ENCODE results near the gene MTHFD2.
"Not testable (repeated sequence)": the region's sequence is repeated elsewhere in the genome, so short reads cannot be mapped to it uniquely, and the experiment has no call there.

Gene MTHFD2

GRCh38 chr2:74227646-74228045, 29.2 kb downstream of the MTHFD2 start:
- DNase-seq (ENCODE audit: low read depth in 2 of 3, low spot score in 2 of 3) = no peak

- DNase-seq (ENCODE audit: low read depth in 2 of 3, low spot score in 2 of 3) = no peak
Measured at GRCh38 chr2:74228772-74229171, 30.4 kb downstream of the MTHFD2 start.

DNA sequence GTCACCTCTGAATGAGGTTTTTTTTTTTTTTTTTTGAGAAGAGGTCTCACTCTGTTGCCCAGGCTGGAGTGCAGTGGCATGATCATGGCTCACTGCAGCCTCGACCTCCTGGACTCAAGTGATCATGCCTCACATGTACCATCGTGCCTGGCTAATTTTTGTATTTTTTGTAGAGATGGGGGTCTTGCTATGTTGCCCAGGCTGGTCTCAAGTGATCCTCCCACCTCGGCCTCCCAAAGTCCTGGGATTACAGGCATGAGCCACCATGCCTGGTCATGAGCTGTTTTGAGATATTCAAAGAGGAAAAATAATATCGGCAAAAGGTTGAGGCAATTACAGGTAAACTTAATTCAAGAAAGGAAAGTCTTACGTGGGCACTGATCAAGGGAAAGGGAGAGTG, 31.4 kb downstream of the MTHFD2 start:
- DNase-seq (ENCODE audit: low read depth in 2 of 3, low spot score in 2 of 3) = not testable (repeated sequence)

- no peak for DNase-seq (ENCODE audit: low read depth in 2 of 3, low spot score in 2 of 3)
Measured at GRCh38 chr2:74232426-74232825, 34.0 kb downstream of the MTHFD2 start.

DNA sequence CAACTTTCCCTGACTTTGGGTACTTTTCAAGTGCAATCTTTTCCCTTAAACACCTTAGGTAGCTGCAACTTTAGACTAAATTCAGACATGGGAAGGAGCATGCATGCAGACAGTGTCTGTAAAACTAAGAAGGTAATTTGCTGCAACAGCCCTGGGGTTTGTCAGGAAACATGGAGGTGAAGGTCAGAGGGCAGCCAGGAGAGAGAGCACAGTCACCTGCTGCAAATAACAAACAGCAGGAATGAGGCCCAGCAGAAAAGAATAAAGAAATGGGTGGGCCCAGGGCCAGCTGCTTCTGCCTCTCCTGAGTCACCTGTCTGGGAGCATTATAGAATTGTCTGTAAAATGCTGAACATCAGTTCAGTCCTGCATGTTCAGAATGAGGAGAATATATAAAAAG, 35.2 kb downstream of the MTHFD2 start:
- DNase-seq (ENCODE audit: low read depth in 2 of 3, low spot score in 2 of 3) = no peak

- DNase-seq (ENCODE audit: low read depth in 2 of 3, low spot score in 2 of 3) = no peak
Measured at GRCh38 chr2:74235041-74235440, 36.6 kb downstream of the MTHFD2 start.

DNA sequence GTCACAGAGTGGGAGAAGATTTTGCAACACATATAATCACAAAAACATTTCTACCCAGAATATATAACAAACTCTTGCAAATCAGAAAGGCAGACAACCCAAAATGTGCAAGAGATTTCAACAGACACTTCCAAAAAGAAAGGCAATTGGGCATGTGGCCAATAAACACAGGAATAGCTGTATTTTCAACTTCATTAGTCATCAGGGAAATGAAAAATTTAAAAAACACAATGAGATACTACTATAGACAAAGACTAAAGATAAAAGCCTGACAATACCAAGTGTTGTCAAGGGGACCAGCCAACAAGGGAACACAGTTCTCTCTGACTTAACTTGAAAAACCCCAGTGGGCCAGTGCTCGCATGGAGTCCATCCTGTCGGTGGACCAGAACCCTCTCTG, 40.5 kb downstream of the MTHFD2 start:
- no peak for DNase-seq (ENCODE audit: low read depth in 2 of 3, low spot score in 2 of 3)

DNA sequence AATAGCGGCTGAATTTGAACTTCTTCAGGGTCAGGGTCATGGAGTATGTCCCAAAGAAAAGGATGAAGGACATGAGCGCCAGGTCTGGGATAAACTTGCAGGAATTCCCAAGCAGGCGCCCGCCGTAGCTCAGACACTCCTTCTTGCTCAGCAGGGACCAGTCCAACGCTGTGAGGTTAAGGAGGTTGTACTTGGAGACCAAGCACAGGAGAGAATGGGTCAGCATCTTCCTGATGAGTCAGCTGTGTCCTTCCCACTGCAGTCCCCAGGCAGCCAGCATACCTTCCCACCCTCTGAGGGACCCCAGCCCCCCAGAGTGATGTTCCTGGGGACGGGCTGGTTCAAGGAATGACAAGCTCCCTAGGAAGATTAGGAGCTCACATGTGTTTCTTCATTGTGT, 40.9 kb downstream of the MTHFD2 start:
- no peak for DNase-seq (ENCODE audit: low read depth in 2 of 3, low spot score in 2 of 3)

DNA sequence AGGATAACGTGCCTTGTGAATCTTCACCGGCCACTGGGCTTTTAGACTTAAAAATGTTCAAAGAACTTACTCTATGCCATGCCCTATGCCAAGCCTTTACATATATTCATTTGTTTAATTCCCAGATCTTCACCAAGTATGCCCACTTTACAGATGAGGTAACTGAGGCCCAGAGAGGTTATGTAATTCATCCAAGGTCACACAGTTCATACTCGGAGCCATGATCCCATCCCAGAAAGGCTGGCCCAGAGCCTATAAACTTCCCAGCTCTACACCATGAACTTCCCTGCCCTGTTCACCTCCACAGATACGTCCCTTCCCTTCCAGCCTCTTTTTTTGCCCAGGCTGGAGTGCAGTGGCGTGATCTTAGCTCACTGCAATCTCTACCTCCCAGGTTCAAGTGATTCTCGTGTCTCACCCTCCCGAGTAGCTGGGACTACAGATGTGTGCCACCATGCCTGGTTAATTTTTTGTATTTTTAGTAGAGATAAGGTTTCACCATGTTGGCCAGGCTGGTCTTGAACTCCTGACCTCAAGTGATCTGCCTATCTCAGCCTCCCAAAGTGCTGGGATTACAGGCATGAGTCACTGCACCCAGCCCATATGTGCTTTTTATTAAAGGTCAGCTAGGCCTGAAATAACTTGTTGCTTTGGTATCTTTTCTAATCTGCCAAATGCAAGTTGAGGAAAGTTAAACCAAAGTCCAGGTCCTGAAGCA, 44.1 kb downstream of the MTHFD2 start:
- no peak for DNase-seq (ENCODE audit: low read depth in 2 of 3, low spot score in 2 of 3)

DNA sequence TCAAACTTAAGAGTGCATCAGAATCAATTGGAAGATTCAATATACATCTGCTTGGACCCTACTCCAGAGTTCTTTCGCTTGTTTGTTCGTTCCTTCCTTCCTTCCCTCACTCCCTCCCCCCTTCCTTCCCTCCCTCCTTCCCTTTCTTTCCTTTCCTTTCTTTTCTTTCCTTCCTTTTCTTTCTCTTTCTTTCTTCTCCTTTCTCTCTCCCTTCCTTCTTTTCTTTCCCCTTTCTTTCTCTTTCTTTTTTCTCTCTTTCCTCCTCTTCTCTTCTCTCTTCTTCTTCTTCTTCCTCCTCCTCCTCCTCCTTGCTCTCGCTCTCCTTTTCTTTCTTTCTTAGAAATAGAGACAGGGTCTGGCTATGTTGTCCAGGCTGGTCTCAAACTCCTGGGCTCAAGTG, 45.9 kb downstream of the MTHFD2 start:
- DNase-seq (ENCODE audit: low read depth in 2 of 3, low spot score in 2 of 3) = no peak

DNA sequence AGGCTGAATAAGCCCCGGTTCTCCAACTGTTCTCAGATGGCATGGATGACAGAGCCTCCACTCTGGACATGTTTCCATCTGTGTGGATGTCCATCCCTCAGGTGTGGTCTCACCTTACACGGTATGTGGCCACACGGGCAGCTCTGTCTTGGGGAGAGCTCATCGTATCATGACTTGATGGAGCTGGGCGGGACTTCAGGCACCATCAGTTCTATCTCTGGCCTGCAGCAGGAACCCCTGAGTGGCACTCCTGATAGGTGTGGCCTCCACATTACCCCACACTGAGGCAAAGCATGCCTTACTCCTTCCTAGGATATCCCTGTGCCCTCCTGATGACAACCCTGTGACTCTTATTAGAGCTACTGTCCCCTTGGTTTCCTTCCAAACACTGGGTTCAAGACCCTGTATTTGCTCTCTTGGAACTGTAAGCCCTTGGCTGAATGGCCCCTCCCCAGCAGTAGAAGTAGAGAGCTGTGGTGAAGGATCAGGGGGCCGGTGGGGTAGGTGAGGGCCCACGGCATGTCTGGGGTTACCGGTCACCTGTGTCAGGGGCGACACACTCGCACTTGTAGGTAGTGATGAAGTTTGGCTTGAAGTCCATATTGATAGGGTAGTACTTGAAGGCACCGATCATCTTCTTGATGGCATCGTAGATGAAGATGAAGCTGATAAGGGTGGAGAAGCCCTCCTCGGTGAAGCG, 48.2 kb downstream of the MTHFD2 start:
- DNase-seq (ENCODE audit: low read depth in 2 of 3, low spot score in 2 of 3) = no peak

GRCh38 chr2:74249406-74250122, 51.1 kb downstream of the MTHFD2 start:
- no peak for DNase-seq (ENCODE audit: low read depth in 2 of 3, low spot score in 2 of 3)

DNA sequence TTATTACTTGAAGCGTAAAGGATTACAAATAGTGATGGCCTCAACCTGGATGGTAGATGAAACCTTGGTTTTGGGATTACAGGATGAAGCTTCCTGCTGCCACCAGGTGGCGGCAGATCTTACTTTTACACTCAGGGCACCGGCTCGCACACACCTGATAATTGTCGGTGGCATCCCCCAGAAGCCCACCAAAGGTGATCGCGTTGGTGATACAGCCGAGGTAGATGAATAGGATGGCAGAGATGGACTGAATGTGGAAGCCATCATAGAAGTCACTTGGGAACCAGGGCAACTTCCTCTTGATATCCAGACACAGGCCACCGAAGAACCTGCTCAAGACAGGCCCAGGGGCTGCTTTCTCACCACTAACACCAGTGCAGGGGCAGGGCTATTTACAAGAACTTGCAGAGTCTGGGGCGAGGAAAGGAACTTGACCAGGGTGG, 51.8 kb downstream of the MTHFD2 start:
- DNase-seq (ENCODE audit: low read depth in 2 of 3, low spot score in 2 of 3) = peak in 2 of 3 experiments; percentile 12 to 40

- no peak for DNase-seq (ENCODE audit: low read depth in 2 of 3, low spot score in 2 of 3)
Measured at GRCh38 chr2:74252036-74252435, 53.6 kb downstream of the MTHFD2 start.

- DNase-seq (ENCODE audit: low read depth in 2 of 3, low spot score in 2 of 3) = no peak
Measured at GRCh38 chr2:74252862-74253261, 54.4 kb downstream of the MTHFD2 start.

GRCh38 chr2:74253306-74253970, 55.0 kb downstream of the MTHFD2 start:
- DNase-seq (ENCODE audit: low read depth in 2 of 3, low spot score in 2 of 3) = no peak

GRCh38 chr2:74253971-74254310, 55.5 kb downstream of the MTHFD2 start:
- no peak for DNase-seq (ENCODE audit: low read depth in 2 of 3, low spot score in 2 of 3)

DNA sequence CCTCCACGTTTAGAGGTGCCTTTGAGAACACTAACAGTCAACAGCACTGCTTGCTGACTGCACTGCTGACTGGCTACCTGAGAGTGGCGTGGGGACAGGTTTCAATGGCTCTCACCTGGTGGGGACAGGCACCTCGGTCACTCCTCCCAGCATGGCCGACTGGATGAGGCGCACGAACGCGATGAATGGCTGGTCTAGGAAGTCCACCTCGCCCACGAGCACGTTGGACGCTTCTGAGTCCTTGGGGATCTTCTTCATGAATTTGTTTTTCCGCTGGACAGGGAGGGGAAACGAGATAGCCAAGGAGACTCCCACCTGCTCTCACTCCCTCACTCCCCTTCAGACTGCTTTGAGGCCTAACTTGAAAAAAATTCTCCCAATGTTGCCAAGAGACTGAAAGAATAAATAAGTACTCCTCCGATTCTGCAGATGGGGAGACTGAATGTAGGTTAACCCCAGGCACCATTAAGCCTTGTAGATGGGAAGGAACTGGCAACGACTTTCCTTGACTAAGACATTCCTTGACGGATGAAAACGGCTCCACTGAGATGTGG, 57.3 kb downstream of the MTHFD2 start:
- no peak for DNase-seq (ENCODE audit: low read depth in 2 of 3, low spot score in 2 of 3)

- no peak for DNase-seq (ENCODE audit: low read depth in 2 of 3, low spot score in 2 of 3)
Measured at GRCh38 chr2:74259191-74259590, 60.8 kb downstream of the MTHFD2 start.

GRCh38 chr2:74259733-74260132, 61.3 kb downstream of the MTHFD2 start:
- no peak for DNase-seq (ENCODE audit: low read depth in 2 of 3, low spot score in 2 of 3)

- no peak for DNase-seq (ENCODE audit: low read depth in 2 of 3, low spot score in 2 of 3)
Measured at GRCh38 chr2:74260495-74260894, 62.1 kb downstream of the MTHFD2 start.

Data from activated CD8-positive, alpha-beta memory T cell treated with anti-CD3 and anti-CD28 coated beads for 48 hours (primary cell).